PFSK-1 (cell line): ENCODE measurements around the gene C1QTNF2.

Source experiments
- FOXP2 ChIP-seq: optimal IDR thresholded peaks from 2 replicates; pipeline ENCODE3; 2011; ENCODE audit warnings: borderline replicate concordance, control low read depth, inconsistent platforms; ENCODE audit not compliant: insufficient read depth; ENCODE audit errors: extremely low read length, extremely low read depth
- POLR2AphosphoS5 ChIP-seq: IDR thresholded peaks from 2 replicates; pipeline ENCODE4 v1.6.1; 2012; ENCODE audit warnings: low read depth, mild to moderate bottlenecking, control low read depth, low read length, moderate library complexity
- SIN3A ChIP-seq: IDR thresholded peaks from 2 replicates; pipeline ENCODE4 v1.6.1; 2012; ENCODE audit warnings: mild to moderate bottlenecking, low read length, moderate library complexity, borderline replicate concordance; ENCODE audit not compliant: insufficient read depth
- TAF1 ChIP-seq: IDR thresholded peaks from 2 replicates; pipeline ENCODE4 v1.6.1; 2012; ENCODE audit warnings: low read length, control low read depth, borderline replicate concordance; ENCODE audit not compliant: insufficient read depth
- TF ChIP-seq, protein P1 (sequence below), 2 experiments: IDR thresholded peaks; 2 replicates each; pipeline versions ENCODE4 v1.6.1 to v1.8.0; 2011 to 2012; ENCODE audit warnings: low read depth in 2 of 2, low read length in 2 of 2, control low read depth in 1 of 2, inconsistent platforms in 1 of 2, mild to moderate bottlenecking in 1 of 2, moderate library complexity in 1 of 2; ENCODE audit not compliant: insufficient read depth in 1 of 2

The C1QTNF2 gene

DNA sequence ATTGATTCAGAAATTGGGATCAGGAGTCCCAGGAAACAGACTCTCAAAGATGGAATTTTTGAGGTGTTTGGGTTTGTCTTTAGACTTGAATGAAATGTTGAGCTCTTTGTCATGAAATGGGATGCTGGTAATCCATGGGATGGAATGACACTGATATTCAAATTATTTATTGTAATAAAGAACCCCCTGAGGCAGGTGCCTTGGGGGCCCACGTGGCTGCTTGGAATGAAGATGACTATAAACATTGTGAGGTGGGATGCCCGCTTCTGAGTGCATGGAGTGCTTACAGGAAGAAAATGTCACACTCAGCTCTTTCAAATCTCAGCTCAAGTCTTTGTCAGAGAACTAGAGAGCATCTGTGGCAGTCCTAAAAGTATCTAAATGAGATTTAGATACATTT, 9.6 kb upstream of the C1QTNF2 start:
- TF ChIP-seq POLR2AphosphoS5: no peak
- TF ChIP-seq SIN3A: no peak
- TF ChIP-seq FOXP2: no peak
- no peak for TF ChIP-seq TAF1
- TF ChIP-seq, protein P1, sequence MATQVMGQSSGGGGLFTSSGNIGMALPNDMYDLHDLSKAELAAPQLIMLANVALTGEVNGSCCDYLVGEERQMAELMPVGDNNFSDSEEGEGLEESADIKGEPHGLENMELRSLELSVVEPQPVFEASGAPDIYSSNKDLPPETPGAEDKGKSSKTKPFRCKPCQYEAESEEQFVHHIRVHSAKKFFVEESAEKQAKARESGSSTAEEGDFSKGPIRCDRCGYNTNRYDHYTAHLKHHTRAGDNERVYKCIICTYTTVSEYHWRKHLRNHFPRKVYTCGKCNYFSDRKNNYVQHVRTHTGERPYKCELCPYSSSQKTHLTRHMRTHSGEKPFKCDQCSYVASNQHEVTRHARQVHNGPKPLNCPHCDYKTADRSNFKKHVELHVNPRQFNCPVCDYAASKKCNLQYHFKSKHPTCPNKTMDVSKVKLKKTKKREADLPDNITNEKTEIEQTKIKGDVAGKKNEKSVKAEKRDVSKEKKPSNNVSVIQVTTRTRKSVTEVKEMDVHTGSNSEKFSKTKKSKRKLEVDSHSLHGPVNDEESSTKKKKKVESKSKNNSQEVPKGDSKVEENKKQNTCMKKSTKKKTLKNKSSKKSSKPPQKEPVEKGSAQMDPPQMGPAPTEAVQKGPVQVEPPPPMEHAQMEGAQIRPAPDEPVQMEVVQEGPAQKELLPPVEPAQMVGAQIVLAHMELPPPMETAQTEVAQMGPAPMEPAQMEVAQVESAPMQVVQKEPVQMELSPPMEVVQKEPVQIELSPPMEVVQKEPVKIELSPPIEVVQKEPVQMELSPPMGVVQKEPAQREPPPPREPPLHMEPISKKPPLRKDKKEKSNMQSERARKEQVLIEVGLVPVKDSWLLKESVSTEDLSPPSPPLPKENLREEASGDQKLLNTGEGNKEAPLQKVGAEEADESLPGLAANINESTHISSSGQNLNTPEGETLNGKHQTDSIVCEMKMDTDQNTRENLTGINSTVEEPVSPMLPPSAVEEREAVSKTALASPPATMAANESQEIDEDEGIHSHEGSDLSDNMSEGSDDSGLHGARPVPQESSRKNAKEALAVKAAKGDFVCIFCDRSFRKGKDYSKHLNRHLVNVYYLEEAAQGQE (IDR thresholded peaks at IDR 0.05; ENCODE audit: insufficient read depth in 1 of 2, low read depth in 2 of 2, low read length in 2 of 2): no peak

DNA sequence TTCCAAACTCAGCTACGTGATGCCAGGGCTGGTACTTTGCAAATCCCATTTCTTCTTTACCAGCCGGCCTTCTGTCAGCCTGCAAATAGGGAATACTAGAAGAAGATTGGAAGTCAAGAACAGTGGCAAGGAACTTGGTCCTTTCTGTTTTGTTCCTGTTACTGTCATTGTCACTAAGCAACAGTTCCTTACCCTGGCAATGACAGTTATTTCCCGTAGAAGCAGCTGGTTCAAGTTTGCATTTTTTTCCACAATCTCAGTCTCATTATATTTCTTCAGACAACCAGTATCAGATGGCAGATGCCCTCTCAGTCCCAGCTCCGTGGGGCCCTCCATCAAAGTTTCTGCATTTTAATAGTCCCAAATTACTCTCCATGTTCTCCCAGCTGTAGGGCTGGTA, 9.1 kb upstream of the C1QTNF2 start:
- TF ChIP-seq SIN3A (no peak), FOXP2 (no peak), TAF1 (no peak), POLR2AphosphoS5 (no peak)
- TF ChIP-seq, protein P1 (IDR thresholded peaks at IDR 0.05; ENCODE audit: insufficient read depth in 1 of 2, low read depth in 2 of 2, low read length in 2 of 2): no peak

DNA sequence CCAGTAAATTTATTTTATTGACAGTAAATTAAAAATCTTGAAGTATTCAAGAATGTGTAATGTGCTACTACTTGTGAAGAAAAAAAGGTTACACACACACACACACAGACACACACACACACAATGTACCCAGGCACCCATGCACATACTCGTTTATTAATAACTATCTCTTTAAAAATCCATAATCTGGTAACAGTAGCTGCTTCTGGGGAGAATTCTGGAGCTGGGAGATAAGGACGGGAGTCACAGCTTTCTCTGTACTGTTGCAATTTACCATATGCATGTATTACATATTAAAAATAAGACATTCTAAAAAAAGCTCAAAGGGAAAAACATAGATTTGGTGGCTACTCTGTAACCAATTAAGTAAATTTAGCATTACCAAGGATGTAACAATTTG, 7.9 kb upstream of the C1QTNF2 start:
- TF ChIP-seq SIN3A: no peak
- TF ChIP-seq POLR2AphosphoS5: no peak
- TF ChIP-seq TAF1: no peak
- no peak for TF ChIP-seq FOXP2
- TF ChIP-seq, protein P1 (IDR thresholded peaks at IDR 0.05; ENCODE audit: insufficient read depth in 1 of 2, low read depth in 2 of 2, low read length in 2 of 2): no peak

DNA sequence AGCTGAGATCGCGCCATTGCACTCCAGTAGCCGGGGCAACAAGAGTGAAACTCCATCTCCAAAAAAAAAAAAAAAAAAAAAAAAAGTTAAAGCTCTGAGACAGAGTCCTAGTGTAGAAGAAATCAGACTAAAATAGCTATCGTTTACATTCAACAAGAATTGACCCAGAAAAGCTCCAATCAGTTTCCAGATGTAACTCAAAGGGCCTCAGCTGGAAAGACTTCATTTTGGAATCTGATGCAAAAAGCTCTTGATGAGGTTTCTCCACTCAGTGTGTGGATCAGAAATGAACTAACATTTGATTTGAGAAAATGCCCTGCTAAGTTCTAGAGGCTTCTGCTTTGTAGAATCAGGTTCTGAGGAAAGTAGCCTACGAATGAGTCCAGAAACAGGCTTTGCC, 7.2 kb upstream of the C1QTNF2 start:
- TF ChIP-seq SIN3A (no peak), POLR2AphosphoS5 (no peak), FOXP2 (no peak), TAF1 (no peak)
- TF ChIP-seq, protein P1 (IDR thresholded peaks at IDR 0.05; ENCODE audit: insufficient read depth in 1 of 2, low read depth in 2 of 2, low read length in 2 of 2): no peak

DNA sequence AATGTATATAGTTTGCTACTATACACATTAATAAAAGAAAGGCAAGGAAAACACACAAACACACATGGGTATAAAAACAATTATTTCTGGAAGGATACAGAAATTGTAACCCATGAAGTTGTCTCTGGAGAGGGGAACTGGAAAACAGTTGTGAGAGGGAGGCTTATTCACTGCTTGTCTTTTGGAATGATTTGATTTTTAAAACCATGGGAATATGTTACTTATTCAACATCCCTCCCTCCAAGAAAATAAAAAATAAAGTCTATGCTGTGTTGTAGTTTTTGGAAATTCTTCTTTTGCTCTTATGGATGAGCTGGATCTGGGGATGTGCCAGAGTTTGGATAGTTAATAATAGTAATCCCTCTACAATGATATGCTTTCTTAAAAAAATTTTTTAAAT, 6.0 kb upstream of the C1QTNF2 start:
- TF ChIP-seq SIN3A (no peak), POLR2AphosphoS5 (no peak), TAF1 (no peak), FOXP2 (no peak)
- TF ChIP-seq, protein P1 (IDR thresholded peaks at IDR 0.05; ENCODE audit: insufficient read depth in 1 of 2, low read depth in 2 of 2, low read length in 2 of 2): no peak
